CD4-positive, alpha-beta T cell treated with Interleukin-1 beta for 1 hour (primary cell): ENCODE results near the gene NISCH.

Experiments used
- DNase-seq, 2 donors: peaks; one replicate each; pipeline ENCODE4 v3.0.0-alpha.2; 2020 to 2022

NISCH gene

DNA sequence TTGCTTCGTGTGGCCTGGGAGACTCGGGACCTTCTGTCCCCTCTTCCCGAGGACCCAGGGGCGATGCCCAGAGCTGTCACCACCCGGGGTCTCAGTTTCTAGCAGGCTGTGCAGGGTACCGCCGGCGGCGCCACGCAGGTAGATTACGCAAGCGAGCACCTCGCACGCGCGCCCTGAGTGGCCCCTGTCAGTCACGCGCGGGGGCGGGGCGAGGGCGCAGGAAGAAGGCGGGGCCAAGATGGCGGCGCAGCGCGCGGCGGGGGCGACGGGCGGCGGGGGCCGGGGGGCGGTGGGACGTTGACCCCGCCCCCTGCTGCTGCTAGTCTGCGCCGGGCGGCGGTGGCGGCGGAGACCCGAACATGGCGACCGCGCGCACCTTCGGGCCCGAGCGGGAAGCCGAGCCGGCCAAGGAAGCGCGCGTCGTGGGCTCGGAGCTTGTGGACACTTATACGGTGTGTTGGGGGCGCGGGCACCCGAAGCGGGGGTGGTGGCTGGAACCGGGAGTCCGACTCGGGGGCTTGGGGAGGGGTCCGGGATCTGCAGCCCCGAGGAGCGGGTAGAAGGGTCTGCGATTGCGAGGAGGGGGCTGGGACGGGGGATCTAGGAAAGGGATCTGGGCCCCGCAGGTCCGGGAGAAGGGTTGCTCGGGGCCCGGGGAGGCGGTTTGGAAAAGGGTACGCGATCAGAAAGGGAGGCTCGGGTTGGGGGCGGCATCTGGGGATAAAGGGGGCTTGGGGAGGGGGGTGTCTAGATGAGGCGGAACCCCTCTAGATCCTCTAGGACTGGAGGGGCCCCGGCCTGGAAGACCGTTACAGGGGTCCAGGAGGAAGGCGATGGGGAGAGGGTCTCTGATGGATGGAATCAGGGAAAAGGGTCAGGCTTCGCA, at the start of gene NISCH:
Gene NISCH (plus strand): TSS at position 322 of the 886 bp plus-strand sequence. CDS start 38 bp downstream, at position 360.
- peak; percentile 94 to 97 for DNase-seq

GRCh38 chr3:52406231-52406661, 49.2 kb upstream of the NISCH start:
- no peak for DNase-seq

GRCh38 chr3:52406791-52407510, 48.5 kb upstream of the NISCH start:
- DNase-seq: no peak

DNA sequence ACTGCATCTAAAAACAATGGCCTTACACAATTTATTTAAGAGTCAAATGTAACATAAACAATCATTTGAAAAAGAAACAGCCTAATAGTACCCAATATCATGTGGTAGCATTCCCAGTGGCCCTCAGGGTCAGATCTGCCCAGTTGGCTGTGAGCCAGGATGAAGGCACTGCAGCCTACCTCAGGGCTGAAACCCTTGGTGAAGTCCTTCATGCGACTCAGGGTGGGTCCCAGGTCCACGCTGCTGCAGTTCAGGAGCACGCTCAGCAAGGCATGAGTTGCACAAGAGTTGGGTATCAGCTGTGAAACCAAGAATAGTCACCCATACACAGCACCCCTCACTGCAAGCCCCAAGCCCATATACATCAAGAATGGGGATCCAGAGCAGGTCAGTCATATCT, 47.6 kb upstream of the NISCH start:
- DNase-seq: no peak

GRCh38 chr3:52408466-52408865, 46.9 kb upstream of the NISCH start:
- no peak for DNase-seq

- no peak for DNase-seq
Measured at GRCh38 chr3:52415800-52416199, 39.6 kb upstream of the NISCH start.

DNA sequence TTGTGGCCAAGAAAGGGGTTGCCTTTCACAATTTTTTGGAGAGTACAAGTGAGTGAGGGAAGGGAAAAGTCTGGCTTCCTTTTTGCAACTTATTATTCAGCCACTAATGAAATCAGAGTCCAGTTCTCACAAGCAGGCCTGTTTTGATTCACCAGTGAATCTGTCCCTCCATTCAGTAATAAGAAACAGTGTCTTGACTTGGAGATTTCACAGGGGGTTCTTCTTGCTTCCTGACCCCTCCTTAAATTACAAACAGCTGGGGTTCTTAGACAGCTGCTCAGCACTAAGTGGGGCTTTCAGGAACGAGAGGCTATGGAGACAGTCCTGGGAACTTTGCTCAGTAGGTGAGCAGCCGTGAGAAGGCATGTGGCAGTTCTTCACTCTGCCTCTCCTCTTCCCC, 35.0 kb upstream of the NISCH start:
- no peak for DNase-seq

GRCh38 chr3:52422669-52423068, 32.7 kb upstream of the NISCH start:
- no peak for DNase-seq

DNA sequence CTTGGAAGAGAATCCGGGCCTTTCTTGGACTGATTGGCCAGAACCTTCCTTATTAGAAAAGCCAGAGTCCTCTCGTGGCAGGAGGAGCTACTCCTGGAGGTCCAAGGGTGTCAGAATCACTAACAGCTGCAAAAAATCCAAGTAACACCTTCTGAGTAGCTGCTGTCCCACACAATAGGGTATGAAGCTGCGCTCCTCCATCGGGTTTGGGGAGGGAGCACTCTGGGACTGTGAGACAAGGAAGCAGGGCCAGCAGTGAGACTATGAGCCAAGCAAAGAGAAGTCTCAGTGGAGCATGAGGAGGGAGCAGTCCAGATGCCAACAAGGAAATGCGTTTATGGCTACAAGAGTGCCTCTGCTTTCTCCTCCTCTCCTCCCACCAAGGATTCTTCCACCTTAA, 32.2 kb upstream of the NISCH start:
- no peak for DNase-seq

DNA sequence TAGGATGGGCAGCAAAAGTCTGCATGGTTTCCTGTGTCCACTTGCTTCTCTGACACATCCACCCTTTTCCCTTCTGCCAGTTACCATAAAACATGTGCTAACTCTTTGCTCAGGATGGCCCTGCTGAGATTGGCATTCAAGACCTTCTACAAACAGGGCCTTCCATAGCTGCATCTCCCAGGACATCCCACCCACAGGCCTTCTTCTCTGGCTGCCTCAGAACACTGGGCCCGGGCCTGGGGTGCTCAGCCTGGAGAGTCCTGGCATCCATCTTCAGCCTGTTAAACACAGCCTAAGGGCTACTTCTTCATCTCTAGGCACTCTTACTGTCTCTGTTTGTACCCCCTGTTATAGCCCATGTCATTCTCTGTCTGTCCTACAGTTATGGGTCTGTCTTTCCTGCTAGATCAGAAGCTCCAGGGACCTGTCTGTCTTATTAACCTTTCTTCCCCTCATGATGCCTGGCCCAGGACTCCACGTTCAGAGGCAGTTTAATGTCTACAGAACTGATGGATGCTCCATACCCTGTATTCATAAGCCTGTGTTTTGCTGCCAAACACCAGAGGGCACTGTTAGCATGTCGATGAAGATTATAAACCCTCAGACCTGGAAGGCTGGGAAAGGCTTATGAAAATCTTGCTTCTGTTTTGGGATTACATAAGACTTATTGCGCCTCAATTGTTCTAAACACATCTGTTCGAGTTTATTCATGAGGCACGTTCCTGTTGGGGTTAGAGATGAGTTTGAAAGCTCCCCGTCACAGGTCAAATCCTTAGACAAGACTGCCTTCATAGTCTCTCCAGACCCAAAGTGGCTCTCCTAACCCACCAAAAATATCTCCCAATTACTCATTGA, 27.0 kb upstream of the NISCH start:
- DNase-seq: peak; percentile 33 to 57

DNA sequence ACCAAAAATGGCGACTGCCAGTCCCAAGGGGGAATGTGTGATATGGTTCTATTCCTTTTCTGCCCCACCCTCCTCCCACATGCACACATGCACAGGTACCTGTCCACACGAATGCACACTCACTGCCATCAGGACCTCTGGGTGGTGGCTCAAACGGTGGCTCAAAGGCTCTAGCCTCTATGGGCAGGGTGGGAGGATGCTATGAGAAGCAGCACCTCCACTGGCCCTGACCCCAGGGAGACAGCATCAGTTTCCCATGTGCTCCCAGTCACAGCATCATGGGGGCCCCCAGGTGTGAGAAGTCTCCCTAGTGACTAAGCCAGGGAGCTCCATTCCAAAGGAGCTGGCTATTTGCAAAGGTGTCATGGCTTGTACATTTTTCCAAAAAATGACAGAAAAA, 26.4 kb upstream of the NISCH start:
- no peak for DNase-seq

DNA sequence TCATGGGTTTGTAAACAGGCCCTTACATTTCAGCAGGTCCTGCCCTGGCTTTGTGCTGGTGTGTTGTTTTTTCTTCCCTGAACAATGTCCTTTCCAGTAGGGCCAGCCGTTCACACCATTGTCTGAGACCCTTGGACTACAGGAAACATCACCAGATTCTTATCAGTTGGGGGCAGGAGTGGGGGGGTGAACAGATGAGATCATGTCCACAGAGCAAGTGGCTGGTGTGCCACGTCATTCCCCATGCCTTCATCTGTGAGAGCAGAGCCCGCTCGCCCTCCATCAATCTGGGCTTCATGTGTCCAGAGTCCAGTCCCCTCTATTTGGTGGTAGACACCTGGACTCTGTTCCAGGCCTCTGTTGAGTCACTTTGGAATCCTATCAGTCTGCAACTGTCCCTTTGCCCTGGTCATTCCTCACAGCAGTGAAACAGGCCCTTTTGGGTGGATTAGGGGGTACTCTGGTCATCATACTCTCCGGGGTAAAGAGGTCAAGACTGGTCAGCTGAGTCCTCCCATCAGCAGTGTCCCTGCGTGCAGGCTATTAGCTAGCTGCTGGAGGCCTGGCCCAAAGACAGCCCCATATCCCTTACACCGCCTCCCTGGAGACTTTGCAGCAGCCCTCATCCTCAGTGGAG, 25.5 kb upstream of the NISCH start:
- no peak for DNase-seq

- DNase-seq: no peak
Measured at GRCh38 chr3:52430416-52430810, 25.0 kb upstream of the NISCH start.

- no peak for DNase-seq
Measured at GRCh38 chr3:52431459-52432223, 23.8 kb upstream of the NISCH start.

DNA sequence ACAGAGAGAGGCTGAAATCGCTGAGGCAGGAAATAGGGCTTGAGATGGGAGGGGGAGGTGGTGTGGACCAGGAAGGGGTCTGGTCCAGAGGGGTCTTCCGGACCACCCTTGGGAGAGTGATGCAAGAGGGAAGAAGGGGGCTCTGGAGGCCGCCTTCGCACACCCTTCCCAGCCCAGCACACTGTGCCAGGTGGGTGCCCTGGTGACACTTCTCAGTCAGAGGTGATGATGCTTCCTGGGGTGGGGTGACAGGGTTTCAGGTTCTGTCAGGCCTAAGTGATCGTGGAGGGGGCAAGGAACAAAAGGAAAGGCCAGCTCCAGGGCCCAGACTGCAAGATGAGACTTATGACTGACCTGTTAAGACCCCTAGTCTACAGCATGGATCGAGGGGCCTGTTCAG, 23.2 kb upstream of the NISCH start:
- no peak for DNase-seq

- DNase-seq: no peak
Measured at GRCh38 chr3:52432691-52433141, 22.7 kb upstream of the NISCH start.

GRCh38 chr3:52433328-52433995, 21.9 kb upstream of the NISCH start:
- no peak for DNase-seq

GRCh38 chr3:52433996-52434479, 21.4 kb upstream of the NISCH start:
- no peak for DNase-seq

GRCh38 chr3:52434491-52435115, 20.8 kb upstream of the NISCH start:
- DNase-seq: no peak
